Breast epithelium (tissue), 4 donors: Measurements from ENCODE around the gene SPINK8. TPM values are rescaled to one million over a fixed set of nuclear protein-coding genes. Genes with fewer than 3 reads are reported as not detected.

Experiments used
- DNase-seq, 2 donors: peaks; one replicate each; pipeline ENCODE4 v3.0.0-alpha.2; 2019; ENCODE audit warnings: low spot score in 2 of 2
- H3K27ac ChIP-seq, 2 donors: fragments of 200-600 bp; sonication (generic) in 1 of 2; one replicate each; pipeline ENCODE4 v1.5.1; 2016 to 2019; ENCODE audit warnings: mild to moderate bottlenecking in 1 of 2
- H3K27me3 ChIP-seq, 2 donors: fragments of 200-600 bp; sonication (generic) in 1 of 2; one replicate each; pipeline versions ENCODE4 v1.5.1 to v1.6.0; 2017 to 2019; ENCODE audit warnings: control low read depth in 1 of 2, mild to moderate bottlenecking in 1 of 2
- H3K36me3 ChIP-seq: fragments of 200-600 bp; one replicate; pipeline ENCODE4 v1.5.1; 2019
- H3K4me1 ChIP-seq, 2 donors: fragments of 200-600 bp; sonication (generic); one replicate each; pipeline ENCODE4 v1.5.1; 2016 to 2019; ENCODE audit warnings: control low read depth in 1 of 2
- H3K4me3 ChIP-seq, 3 donors: fragments of 200-600 bp; sonication (generic); 1 replicate in 2 of 3; 2 replicates in 1 of 3; pipeline ENCODE4 v1.5.1; 2016 to 2019; ENCODE audit warnings: mild to moderate bottlenecking in 3 of 3, moderate library complexity in 2 of 3
- H3K9me3 ChIP-seq, 2 donors: fragments of 200-600 bp; sonication (generic) in 1 of 2; one replicate each; pipeline ENCODE4 v1.5.1; 2016 to 2019; ENCODE audit warnings: control low read depth in 1 of 2
- POLR2A ChIP-seq: fragments of 450-650 bp; IDR thresholded peaks from one replicate; pipeline ENCODE4 v1.6.1; 2016; ENCODE audit warnings: antibody characterized with exemption, mild to moderate bottlenecking, moderate library complexity
- POLR2AphosphoS5 ChIP-seq, 3 donors: sonication (generic); formaldehyde crosslinking; IDR thresholded peaks; one replicate each; pipeline ENCODE4 v1.6.1; 2017; ENCODE audit warnings: antibody characterized with exemption in 3 of 3
- intact Hi-C: fragments of 100-400 bp; cut with DNase I; formaldehyde crosslinking; loops from one replicate; pipeline ENCODE4 v1.15.1; 2023; ENCODE audit warnings: low total_unique reads
- total RNA-seq, 3 donors: library from RNA; depleted of rRNA; stranded (reverse); fragments of >200 nt; gene quantifications; one replicate each; pipeline ENCODE4 v1.1.0, GENCODE V29; 2016
- TF ChIP-seq, protein P1 (sequence below), 3 donors: fragments of 450-650 bp; IDR thresholded peaks; one replicate each; pipeline ENCODE4 v1.5.1; 2016 to 2017; ENCODE audit warnings: antibody characterized with exemption in 3 of 3, mild to moderate bottlenecking in 3 of 3, moderate library complexity in 3 of 3

The SPINK8 gene
- total RNA-seq, 3 donors from 2014 or later: not detected

DNA sequence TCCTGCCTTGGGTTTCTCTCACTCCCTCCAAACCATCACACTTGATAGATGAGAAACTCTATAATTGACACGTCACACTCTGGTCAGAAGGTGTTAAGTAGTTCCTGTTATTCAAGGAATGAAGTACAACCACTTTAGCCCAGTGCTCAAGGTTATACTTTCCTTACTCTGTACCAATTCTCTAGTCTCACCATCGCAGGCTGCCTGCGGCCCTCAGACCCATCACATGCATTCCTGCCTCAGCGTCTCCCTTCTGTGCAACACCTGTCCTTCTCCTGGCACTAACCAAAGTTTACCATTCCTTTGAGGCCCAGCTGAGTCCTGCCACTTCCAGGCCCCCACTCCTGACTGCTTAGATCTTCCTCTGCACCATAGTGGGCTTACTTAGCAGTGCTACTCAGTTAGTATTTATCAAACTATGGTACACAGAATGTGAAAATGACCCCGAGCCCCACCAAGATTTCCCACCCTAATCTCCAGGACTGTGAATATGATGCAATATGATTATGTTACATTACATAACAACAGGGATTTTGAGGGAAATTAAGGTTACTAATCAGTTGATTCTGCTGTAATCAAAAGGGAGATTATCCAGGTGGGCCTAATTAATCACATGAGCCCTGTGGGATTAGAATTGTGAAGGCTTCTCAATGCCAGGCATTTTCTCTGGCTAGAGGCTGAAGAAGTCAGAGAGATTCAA, 36.2 kb downstream of the SPINK8 start:
- TF ChIP-seq POLR2AphosphoS5 (IDR thresholded peaks at IDR 0.05) (no peak), POLR2A (no peak)
- TF ChIP-seq, protein P1, sequence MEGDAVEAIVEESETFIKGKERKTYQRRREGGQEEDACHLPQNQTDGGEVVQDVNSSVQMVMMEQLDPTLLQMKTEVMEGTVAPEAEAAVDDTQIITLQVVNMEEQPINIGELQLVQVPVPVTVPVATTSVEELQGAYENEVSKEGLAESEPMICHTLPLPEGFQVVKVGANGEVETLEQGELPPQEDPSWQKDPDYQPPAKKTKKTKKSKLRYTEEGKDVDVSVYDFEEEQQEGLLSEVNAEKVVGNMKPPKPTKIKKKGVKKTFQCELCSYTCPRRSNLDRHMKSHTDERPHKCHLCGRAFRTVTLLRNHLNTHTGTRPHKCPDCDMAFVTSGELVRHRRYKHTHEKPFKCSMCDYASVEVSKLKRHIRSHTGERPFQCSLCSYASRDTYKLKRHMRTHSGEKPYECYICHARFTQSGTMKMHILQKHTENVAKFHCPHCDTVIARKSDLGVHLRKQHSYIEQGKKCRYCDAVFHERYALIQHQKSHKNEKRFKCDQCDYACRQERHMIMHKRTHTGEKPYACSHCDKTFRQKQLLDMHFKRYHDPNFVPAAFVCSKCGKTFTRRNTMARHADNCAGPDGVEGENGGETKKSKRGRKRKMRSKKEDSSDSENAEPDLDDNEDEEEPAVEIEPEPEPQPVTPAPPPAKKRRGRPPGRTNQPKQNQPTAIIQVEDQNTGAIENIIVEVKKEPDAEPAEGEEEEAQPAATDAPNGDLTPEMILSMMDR (IDR thresholded peaks at IDR 0.05): no peak
- Histone ChIP-seq H3K27ac (no peak overlapping the region), H3K36me3 (no peaks in the 10 kb centered on the region), H3K9me3 (no peaks in the 10 kb centered on the region), H3K4me1 (no peaks in the 10 kb centered on the region), H3K4me3 (no peak overlapping the region), H3K27me3 (no peaks in the 10 kb centered on the region)
- no peak for DNase-seq
- intact Hi-C loops: loop anchor here (1.0 kb wide), 1 partner anchor 12 kb away; no protein-coding TSS in a partner anchor

DNA sequence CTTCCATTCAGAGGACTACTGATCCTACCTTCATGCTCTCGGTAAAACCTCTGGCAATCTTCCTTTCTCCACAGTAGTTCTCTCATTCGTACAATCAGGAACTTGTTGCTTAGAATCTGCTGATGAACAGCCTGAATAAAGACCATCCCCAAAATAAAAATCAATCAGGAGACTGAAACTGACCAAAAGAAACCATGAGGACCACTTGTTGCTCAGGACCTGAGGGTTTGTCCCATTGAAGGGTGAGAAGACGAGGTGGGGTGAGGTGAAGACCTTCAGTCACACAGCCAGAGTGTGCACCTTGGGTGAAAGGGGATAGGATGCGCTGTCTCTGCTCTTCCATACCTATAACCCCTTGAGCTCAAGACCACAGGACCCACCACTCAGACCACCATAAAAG, 36.8 kb downstream of the SPINK8 start:
- Histone ChIP-seq H3K4me3 (no peak overlapping the region), H3K9me3 (no peaks in the 10 kb centered on the region), H3K27me3 (no peaks in the 10 kb centered on the region), H3K36me3 (no peaks in the 10 kb centered on the region), H3K4me1 (no peaks in the 10 kb centered on the region), H3K27ac (no peak overlapping the region)
- TF ChIP-seq POLR2AphosphoS5 (IDR thresholded peaks at IDR 0.05) (no peak), POLR2A (no peak)
- TF ChIP-seq, protein P1 (IDR thresholded peaks at IDR 0.05): no peak
- intact Hi-C loops: loop anchor here (1.0 kb wide), 1 partner anchor 11 kb away; no protein-coding TSS in a partner anchor
- no peak for DNase-seq

DNA sequence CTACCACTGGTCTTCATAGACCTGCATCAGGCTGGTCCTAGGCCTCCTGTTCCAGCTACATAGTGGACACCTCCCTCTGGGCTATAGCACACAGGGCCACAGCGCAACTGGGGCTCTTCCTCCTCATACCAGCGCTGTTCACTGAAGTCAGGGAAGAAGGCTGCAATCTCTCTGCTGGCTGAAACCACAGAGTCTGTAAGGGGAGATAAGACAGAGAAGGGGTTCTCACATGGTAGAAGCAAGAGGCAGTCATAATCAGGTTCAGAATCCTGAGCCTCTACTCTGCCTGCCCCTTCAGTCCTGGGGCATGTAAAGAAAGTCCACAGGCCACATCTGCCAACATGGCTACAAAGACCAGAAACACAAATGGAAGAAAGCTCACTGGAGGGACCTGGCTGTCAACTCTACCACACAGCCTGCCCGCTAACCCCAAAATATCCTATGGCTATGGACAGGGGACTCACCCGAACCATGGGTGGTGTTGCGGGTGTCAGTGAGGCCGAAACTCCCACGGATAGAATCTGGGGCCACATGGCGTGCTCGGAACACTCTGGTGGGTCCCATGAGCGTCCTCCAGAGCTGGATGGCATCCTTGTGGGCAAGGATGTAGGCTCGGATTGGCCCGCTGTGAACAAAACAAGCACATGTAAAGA, 38.7 kb downstream of the SPINK8 start:
- TF ChIP-seq, protein P1 (IDR thresholded peaks at IDR 0.05): no peak
- no peak for TF ChIP-seq POLR2A
- TF ChIP-seq POLR2AphosphoS5 (IDR thresholded peaks at IDR 0.05): no peak
- no peaks in the 10 kb centered on the region for H3K36me3 ChIP-seq
- H3K27me3 ChIP-seq: no peaks in the 10 kb centered on the region
- intact Hi-C loops: no loop called here
- DNase-seq: no peak
- no peaks in the 10 kb centered on the region for H3K9me3 ChIP-seq
- H3K4me1 ChIP-seq: no peaks in the 10 kb centered on the region
- H3K4me3 ChIP-seq: no peak overlapping the region
- H3K27ac ChIP-seq: no peak overlapping the region

DNA sequence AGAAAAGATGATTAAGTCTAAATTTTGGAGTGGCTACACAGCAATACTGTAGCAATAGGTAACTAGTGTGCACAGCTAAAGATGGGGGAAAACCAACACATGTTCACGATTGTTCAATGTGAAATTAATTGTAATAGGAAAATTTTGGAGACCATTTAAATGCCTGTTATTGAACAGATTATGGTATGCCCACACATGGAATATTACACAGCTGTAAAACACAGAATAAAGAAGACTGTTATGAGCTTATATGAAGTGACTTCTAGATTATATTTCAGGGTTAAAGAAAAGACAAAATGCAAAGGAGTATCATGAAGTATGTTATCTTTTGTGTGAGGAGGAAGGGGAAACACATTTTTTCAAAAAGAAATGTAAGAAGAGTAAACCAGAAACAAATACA, 43.8 kb downstream of the SPINK8 start:
- intact Hi-C loops: no loop called here
- DNase-seq: no peak
- Histone ChIP-seq H3K4me3 (no peak overlapping the region), H3K9me3 (no peaks in the 10 kb centered on the region), H3K27ac (no peak overlapping the region), H3K4me1 (no peaks in the 10 kb centered on the region), H3K36me3 (no peaks in the 10 kb centered on the region), H3K27me3 (no peaks in the 10 kb centered on the region)
- TF ChIP-seq, protein P1 (IDR thresholded peaks at IDR 0.05): no peak
- TF ChIP-seq POLR2AphosphoS5 (IDR thresholded peaks at IDR 0.05) (no peak), POLR2A (no peak)

DNA sequence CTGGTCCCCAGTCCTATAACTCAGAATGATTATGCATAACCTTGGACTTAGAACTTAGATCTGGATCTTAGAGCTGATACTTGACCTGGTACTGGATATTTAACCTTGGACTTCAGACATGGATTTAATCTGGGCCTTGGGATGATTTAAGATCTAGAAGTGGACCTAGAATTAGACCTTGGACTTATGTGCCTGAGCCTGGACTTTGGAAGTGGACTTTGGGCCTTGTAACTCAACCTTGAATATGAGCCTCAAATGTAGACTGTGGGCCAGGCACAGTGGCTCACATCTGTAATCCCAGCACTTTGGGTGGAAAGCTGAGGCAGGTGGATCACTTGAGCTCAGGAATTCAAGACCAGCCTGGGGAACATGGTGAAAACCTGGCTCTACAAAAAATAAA, 46.4 kb downstream of the SPINK8 start:
- H3K36me3 ChIP-seq: no peaks in the 10 kb centered on the region
- no peak overlapping the region for H3K4me3 ChIP-seq
- no peaks in the 10 kb centered on the region for H3K4me1 ChIP-seq
- DNase-seq: no peak
- H3K27ac ChIP-seq: no peak overlapping the region
- H3K27me3 ChIP-seq: no peaks in the 10 kb centered on the region
- TF ChIP-seq, protein P1 (IDR thresholded peaks at IDR 0.05): no peak
- no peak for TF ChIP-seq POLR2A
- TF ChIP-seq POLR2AphosphoS5 (IDR thresholded peaks at IDR 0.05): no peak
- no peaks in the 10 kb centered on the region for H3K9me3 ChIP-seq
- intact Hi-C loops: no loop called here
